ENCODE results near the gene EEF1A1.

The EEF1A1 gene

DNA sequence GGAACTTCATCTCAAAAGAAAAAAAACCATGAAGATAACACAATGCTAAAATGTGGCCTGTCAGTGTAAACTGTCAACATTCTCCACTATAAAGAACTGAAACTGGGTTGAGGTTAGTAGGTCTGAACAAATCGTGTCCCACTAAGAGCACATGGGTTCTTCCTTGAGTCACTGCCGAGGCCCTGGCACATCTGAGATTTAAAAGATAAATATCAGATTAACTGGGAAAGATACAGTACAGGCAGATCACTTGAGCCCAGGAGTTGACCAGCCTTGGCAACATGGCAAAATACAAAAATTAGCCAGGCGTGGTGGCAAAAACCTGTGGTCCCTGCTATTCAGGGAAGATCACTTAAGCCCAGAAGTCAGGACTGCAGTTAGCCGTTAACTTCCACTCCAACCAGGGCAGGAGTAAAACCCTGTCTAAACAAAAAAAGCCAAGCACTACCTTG, 5.6 kb downstream of the EEF1A1 start:
- H4K20me1 ChIP-seq (ENCODE audit: insufficient read depth): no peaks in the 10 kb centered on the region; the same call in 1 of the 2 replicates
- H3K4me3 ChIP-seq (IDR thresholded peaks at IDR 0.05; ENCODE audit: insufficient read depth, low read depth, low read length): no peak overlapping the region
- peak overlapping the region; percentile 60; the same call in 1 of the 2 replicates for H3K9ac ChIP-seq
- peak overlapping the region; percentile 66 for H3K4me2 ChIP-seq
- H3K27me3 ChIP-seq (ENCODE audit: insufficient read depth, low read depth): no peaks in the 10 kb centered on the region
- H2AFZ ChIP-seq (ENCODE audit: low read depth): no peak overlapping the region
- peak overlapping the region; percentile 77 for H3K27ac ChIP-seq
- H3K4me1 ChIP-seq (ENCODE audit: low read depth, poor library complexity, severe bottlenecking): peaks cover 70% of the 10 kb centered on the region
- peaks cover 25% of the 10 kb centered on the region for H3K36me3 ChIP-seq (ENCODE audit: insufficient read depth)
- TF ChIP-seq, protein P1, sequence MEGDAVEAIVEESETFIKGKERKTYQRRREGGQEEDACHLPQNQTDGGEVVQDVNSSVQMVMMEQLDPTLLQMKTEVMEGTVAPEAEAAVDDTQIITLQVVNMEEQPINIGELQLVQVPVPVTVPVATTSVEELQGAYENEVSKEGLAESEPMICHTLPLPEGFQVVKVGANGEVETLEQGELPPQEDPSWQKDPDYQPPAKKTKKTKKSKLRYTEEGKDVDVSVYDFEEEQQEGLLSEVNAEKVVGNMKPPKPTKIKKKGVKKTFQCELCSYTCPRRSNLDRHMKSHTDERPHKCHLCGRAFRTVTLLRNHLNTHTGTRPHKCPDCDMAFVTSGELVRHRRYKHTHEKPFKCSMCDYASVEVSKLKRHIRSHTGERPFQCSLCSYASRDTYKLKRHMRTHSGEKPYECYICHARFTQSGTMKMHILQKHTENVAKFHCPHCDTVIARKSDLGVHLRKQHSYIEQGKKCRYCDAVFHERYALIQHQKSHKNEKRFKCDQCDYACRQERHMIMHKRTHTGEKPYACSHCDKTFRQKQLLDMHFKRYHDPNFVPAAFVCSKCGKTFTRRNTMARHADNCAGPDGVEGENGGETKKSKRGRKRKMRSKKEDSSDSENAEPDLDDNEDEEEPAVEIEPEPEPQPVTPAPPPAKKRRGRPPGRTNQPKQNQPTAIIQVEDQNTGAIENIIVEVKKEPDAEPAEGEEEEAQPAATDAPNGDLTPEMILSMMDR (conservative IDR thresholded peaks at IDR 0.05; ENCODE audit: low read depth, low read length): no peak
- H3K79me2 ChIP-seq (ENCODE audit: insufficient read depth, low read depth): peaks cover 37% of the 10 kb centered on the region

DNA sequence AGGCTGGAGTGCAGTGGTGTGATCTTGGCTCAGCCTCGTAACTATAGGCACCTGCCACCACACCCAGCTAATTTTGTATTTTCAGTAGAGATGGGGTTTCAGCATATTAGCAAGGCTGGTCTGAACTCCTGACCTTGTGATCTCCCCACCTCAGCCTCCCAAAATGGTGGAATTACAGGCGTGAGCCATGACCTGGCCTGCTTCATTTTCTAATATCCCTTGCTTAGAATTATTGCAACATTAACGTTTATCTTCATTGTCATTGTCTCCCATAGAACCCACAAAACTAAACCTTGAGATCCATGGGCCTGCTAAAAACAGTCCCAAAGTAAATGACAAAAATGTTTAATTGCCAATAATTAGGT, 6.1 kb downstream of the EEF1A1 start:
- TF ChIP-seq, protein P1 (conservative IDR thresholded peaks at IDR 0.05; ENCODE audit: low read depth, low read length): no peak
- no peaks in the 10 kb centered on the region; the same call in 1 of the 2 replicates for H4K20me1 ChIP-seq (ENCODE audit: insufficient read depth)

DNA sequence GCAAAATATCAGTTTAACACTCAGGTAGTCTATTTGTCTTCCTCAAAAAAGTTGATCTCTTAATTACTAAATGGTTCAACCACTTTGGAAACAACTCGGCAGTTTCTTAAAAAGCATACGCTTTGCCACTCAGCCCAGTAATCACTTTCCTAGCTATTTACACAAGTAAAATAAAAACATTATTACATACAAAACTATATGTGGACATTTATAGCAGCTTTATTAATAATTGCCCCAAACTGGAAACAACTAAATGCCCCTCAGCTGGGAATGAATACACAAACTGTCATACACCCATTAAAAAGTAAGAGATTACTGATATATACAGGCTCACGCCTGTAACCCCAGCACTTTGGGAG, 7.4 kb downstream of the EEF1A1 start:
- Histone ChIP-seq H3K4me2 (no peak overlapping the region), H3K27ac (peak overlapping the region; percentile 77; the same call in 1 of the 2 replicates), H2AFZ (ENCODE audit: low read depth) (no peak overlapping the region), H3K9ac (no peak overlapping the region), H3K4me1 (ENCODE audit: low read depth, poor library complexity, severe bottlenecking) (peaks cover 88% of the 10 kb centered on the region), H3K79me2 (ENCODE audit: insufficient read depth, low read depth) (peaks cover 19% of the 10 kb centered on the region), H3K4me3 (IDR thresholded peaks at IDR 0.05; ENCODE audit: insufficient read depth, low read depth, low read length) (no peak overlapping the region), H3K27me3 (ENCODE audit: insufficient read depth, low read depth) (no peaks in the 10 kb centered on the region), H3K36me3 (ENCODE audit: insufficient read depth) (peaks cover 11% of the 10 kb centered on the region; the same call in 1 of the 2 replicates), H4K20me1 (ENCODE audit: insufficient read depth) (no peaks in the 10 kb centered on the region; the same call in 1 of the 2 replicates)
- TF ChIP-seq, protein P1 (conservative IDR thresholded peaks at IDR 0.05; ENCODE audit: low read depth, low read length): no peak

More for the DNA sequence above, 6.1 kb downstream of the EEF1A1 start:
- peaks cover 75% of the 10 kb centered on the region for H3K4me1 ChIP-seq (ENCODE audit: low read depth, poor library complexity, severe bottlenecking)
- H3K79me2 ChIP-seq (ENCODE audit: insufficient read depth, low read depth): peaks cover 32% of the 10 kb centered on the region
- no peak overlapping the region for H2AFZ ChIP-seq (ENCODE audit: low read depth)
- peaks cover 20% of the 10 kb centered on the region for H3K36me3 ChIP-seq (ENCODE audit: insufficient read depth)
- no peak overlapping the region for H3K4me3 ChIP-seq (IDR thresholded peaks at IDR 0.05; ENCODE audit: insufficient read depth, low read depth, low read length)
- peak overlapping the region; percentile 60; the same call in 1 of the 2 replicates for H3K9ac ChIP-seq
- peak overlapping the region; percentile 66 for H3K4me2 ChIP-seq
- no peaks in the 10 kb centered on the region for H3K27me3 ChIP-seq (ENCODE audit: insufficient read depth, low read depth)
- peak overlapping the region; percentile 77 for H3K27ac ChIP-seq

DNA sequence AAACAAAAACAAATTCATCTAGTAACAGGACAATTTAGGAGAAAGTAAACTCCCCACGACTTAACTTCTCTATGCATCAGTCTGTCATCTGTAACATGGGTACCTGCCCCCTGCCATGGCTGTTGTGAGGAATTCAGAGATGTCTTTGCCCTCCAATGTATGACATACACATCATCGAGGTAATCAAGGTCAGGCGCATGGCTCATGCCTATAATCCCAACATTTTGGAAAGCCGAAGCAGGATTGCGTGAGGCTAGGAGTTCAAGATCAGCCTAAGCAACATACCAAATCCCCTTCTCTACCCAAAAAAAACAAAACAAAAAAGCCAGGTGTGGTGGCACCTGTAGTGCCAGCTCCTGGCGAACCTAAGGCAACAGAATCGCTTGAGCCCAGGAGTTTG, 9.0 kb downstream of the EEF1A1 start:
- Histone ChIP-seq H3K36me3 (ENCODE audit: insufficient read depth) (0 out of 2 replicates have a peak, but pooled peaks cover under 1% of the 10 kb centered on the region), H3K27me3 (ENCODE audit: insufficient read depth, low read depth) (no peaks in the 10 kb centered on the region), H3K27ac (peak overlapping the region; percentile 48; the same call in 1 of the 2 replicates), H2AFZ (ENCODE audit: low read depth) (no peak overlapping the region), H4K20me1 (ENCODE audit: insufficient read depth) (no peaks in the 10 kb centered on the region), H3K9ac (no peak overlapping the region), H3K79me2 (ENCODE audit: insufficient read depth, low read depth) (peaks cover 6% of the 10 kb centered on the region; the same call in 1 of the 2 replicates), H3K4me3 (IDR thresholded peaks at IDR 0.05; ENCODE audit: insufficient read depth, low read depth, low read length) (no peak overlapping the region), H3K4me2 (peak overlapping the region; percentile 33; the same call in 1 of the 2 replicates), H3K4me1 (ENCODE audit: low read depth, poor library complexity, severe bottlenecking) (peaks cover 83% of the 10 kb centered on the region)
- TF ChIP-seq, protein P1 (conservative IDR thresholded peaks at IDR 0.05; ENCODE audit: low read depth, low read length): no peak
